SK-N-SH (cell line): ENCODE data around the gene ANKRD11.

Experiments
- RAD21 ChIP-seq: IDR thresholded peaks from 2 replicates; pipeline ENCODE4 v1.6.1; 2012; ENCODE audit warnings: mild to moderate bottlenecking, low read length
- RCOR1 ChIP-seq: fragments of 150-350 bp; IDR thresholded peaks from 2 replicates; pipeline ENCODE4 v1.6.1; 2017; ENCODE audit warnings: antibody characterized with exemption, low read length
- TF ChIP-seq, protein P1 (sequence below): IDR thresholded peaks from 2 replicates; pipeline ENCODE4 v1.4.0; 2012; ENCODE audit warnings: low read depth

DNA sequence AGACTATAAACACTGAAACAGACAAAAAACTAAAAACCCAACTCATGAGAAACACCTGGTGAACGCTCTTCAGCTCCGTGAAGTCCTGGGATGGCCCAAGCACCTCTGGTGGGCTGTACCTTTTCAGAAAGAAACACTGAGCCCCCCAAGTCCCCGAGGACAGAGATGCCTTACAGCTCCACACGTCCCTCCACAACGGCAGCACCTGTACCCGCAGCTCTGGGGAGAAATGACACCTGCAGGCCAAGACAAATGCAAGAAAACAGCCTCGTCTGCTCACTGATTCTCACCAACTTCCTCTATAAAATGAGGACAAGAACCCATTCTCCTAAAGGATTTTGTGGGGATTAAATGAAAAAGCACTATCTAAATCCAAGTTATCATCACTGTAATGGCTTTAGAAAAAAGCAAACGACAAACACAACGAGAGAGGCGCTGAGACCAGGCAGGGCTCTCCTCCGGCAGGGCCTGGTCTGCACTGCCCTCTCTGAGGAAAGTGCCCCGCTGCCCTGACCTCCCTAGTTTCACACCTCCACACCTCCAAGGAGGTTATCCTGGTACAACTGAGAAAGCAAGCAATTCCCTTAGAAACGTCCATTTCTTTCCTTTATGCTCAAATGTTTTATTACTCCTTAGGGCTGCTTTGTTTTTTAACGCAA is 158.0 kb downstream of the ANKRD11 start:
- no peak for TF ChIP-seq RCOR1
- TF ChIP-seq, protein P1, sequence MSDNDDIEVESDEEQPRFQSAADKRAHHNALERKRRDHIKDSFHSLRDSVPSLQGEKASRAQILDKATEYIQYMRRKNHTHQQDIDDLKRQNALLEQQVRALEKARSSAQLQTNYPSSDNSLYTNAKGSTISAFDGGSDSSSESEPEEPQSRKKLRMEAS = no peak
- no peak for TF ChIP-seq RAD21
